Cardiac muscle cell (in vitro differentiated cells and primary cell): ENCODE data around the gene PLIN5. TPM values are rescaled to one million over a fixed set of nuclear protein-coding genes. Genes with fewer than 3 reads are reported as not detected.

Experiments
- DNase-seq, 2 donors: peaks; one replicate each; pipeline versions ENCODE4 v3.0.0 to v3.0.0-alpha.2; 2010 to 2017; ENCODE audit warnings: low read depth in 1 of 2, low spot score in 1 of 2
- H3K27ac ChIP-seq: fragments of 200-600 bp; sonication (generic); 2 replicates; pipeline ENCODE4 v1.5.1; 2016
- H3K27me3 ChIP-seq: fragments of 200-600 bp; sonication (generic); 2 replicates; pipeline ENCODE4 v1.6.0; 2016; ENCODE audit warnings: control low read depth
- H3K36me3 ChIP-seq: fragments of 200-600 bp; sonication (generic); 2 replicates; pipeline ENCODE4 v1.5.1; 2016; ENCODE audit warnings: control low read depth
- H3K4me1 ChIP-seq: fragments of 200-600 bp; sonication (generic); 2 replicates; pipeline ENCODE4 v1.8.1; 2017; ENCODE audit warnings: low read depth, mild to moderate bottlenecking, mixed run types
- H3K4me3 ChIP-seq: fragments of 200-600 bp; sonication (generic); 2 replicates; pipeline ENCODE4 v1.5.1; 2016; ENCODE audit warnings: mild to moderate bottlenecking
- H3K9me3 ChIP-seq: fragments of 200-600 bp; sonication (generic); 2 replicates; pipeline ENCODE4 v1.5.1; 2017; ENCODE audit warnings: low read depth, mild to moderate bottlenecking, control low read depth
- polyA plus RNA-seq: library from polyadenylated mRNA; unstranded; fragments of >200 nt; fragmentation: Nextera tagmentation; extraction: Ambion mirVana; gene quantifications from 2 replicates; pipeline ENCODE4 v1.2.1, GENCODE V29; 2016
- total RNA-seq: library from RNA; depleted of rRNA; stranded (reverse); fragments of >200 nt; gene quantifications from 2 replicates; pipeline ENCODE4 v1.2.3, GENCODE V29; 2016
- TF ChIP-seq, protein P1 (sequence below): IDR thresholded peaks from 2 replicates; pipeline ENCODE4 v1.5.1; 2012; ENCODE audit warnings: low read depth, mild to moderate bottlenecking, low read length

The PLIN5 gene
- total and polyA plus RNA-seq, 2 experiments from 2014 or later: 8.7 to 10.1 TPM

DNA sequence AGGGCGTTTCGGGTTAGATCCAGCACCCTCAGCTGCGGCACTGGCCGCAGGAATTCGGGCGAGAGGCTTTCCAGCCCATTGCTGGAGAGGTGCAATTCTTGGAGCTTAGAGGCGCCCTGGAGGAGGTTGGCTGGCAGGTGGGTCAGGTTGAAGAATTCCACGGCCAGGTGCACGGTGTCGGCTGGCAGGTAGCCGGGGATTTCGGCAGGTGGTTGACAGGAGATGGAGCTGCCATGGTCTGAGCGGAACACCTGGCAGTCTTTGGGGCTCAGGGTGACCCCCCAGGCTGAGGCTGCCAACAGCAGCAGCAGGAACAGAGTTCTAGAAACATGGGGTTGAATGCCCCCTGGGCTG is 3.6 kb upstream of the PLIN5 start:
- H3K36me3 ChIP-seq: no peaks in the 10 kb centered on the region
- DNase-seq: no peak

DNA sequence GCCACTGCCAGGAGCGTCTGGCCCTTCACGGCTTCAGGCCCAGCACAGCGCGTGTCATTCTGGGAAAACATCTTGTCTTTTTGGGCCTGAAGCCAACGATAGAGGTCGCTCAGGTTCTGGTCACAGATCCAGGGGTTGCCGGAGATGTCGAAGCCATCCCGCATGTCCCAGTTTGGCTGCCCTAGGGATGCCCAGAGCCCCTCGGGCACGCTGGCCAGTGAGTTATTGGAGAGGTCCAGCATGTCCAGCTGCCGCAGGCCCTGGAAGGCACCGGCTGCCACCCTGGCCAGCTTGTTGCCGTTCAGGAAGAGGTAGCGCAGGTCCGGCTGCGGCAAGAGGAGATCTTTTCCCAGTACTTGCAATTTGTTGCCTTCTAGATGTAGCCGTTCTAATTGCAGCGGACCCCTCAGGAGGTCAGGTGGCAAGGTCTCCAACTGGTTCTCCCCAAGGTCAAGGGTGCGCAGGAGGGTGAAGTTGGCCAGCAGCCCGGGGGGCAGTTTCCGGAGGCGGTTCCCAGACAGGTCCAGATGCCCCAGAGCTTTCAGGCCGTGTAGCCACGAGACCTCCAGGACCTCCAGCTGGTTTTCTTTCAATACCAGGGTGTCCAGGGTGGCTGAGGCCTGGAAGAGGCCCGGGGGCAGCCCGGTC is 3.1 kb upstream of the PLIN5 start:
- no peak for DNase-seq
- TF ChIP-seq, protein P1, sequence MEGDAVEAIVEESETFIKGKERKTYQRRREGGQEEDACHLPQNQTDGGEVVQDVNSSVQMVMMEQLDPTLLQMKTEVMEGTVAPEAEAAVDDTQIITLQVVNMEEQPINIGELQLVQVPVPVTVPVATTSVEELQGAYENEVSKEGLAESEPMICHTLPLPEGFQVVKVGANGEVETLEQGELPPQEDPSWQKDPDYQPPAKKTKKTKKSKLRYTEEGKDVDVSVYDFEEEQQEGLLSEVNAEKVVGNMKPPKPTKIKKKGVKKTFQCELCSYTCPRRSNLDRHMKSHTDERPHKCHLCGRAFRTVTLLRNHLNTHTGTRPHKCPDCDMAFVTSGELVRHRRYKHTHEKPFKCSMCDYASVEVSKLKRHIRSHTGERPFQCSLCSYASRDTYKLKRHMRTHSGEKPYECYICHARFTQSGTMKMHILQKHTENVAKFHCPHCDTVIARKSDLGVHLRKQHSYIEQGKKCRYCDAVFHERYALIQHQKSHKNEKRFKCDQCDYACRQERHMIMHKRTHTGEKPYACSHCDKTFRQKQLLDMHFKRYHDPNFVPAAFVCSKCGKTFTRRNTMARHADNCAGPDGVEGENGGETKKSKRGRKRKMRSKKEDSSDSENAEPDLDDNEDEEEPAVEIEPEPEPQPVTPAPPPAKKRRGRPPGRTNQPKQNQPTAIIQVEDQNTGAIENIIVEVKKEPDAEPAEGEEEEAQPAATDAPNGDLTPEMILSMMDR: no peak

More for the DNA sequence above, 3.6 kb upstream of the PLIN5 start:
- H3K4me3 ChIP-seq: no peak overlapping the region
- H3K27ac ChIP-seq: no peak overlapping the region
- TF ChIP-seq, protein P1: no peak
- no peaks in the 10 kb centered on the region for H3K27me3 ChIP-seq
- no peaks in the 10 kb centered on the region for H3K9me3 ChIP-seq
- H3K4me1 ChIP-seq: no peaks in the 10 kb centered on the region

DNA sequence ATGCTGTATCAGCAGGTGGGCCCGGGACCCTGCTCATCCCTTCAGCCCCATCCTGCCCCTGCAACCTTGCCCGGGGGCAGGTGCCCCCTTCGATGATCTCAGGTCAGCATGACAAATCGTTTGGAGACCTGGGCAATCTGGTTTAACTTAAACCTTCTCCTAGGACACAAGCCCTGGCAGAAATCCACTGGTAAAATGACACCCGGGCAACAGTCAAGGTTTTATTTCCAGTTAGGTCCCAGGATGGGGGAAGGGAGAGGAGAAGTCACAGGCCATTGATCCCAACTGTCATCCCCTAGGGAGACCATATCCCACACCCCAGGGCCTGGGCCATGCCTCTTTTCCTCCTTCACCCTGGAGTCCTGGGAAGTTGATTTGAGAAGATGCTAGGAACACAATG is 1.8 kb upstream of the PLIN5 start:
- TF ChIP-seq, protein P1: no peak
- H3K4me3 ChIP-seq: no peak overlapping the region
- H3K27ac ChIP-seq: no peak overlapping the region
- DNase-seq: no peak
- no peaks in the 10 kb centered on the region for H3K9me3 ChIP-seq
- H3K27me3 ChIP-seq: no peaks in the 10 kb centered on the region
- H3K36me3 ChIP-seq: no peaks in the 10 kb centered on the region
- H3K4me1 ChIP-seq: no peaks in the 10 kb centered on the region

More for the DNA sequence above, 3.1 kb upstream of the PLIN5 start:
- Histone ChIP-seq H3K36me3 (no peaks in the 10 kb centered on the region), H3K4me3 (no peak overlapping the region), H3K4me1 (no peaks in the 10 kb centered on the region), H3K27ac (no peak overlapping the region), H3K27me3 (no peaks in the 10 kb centered on the region), H3K9me3 (no peaks in the 10 kb centered on the region)

DNA sequence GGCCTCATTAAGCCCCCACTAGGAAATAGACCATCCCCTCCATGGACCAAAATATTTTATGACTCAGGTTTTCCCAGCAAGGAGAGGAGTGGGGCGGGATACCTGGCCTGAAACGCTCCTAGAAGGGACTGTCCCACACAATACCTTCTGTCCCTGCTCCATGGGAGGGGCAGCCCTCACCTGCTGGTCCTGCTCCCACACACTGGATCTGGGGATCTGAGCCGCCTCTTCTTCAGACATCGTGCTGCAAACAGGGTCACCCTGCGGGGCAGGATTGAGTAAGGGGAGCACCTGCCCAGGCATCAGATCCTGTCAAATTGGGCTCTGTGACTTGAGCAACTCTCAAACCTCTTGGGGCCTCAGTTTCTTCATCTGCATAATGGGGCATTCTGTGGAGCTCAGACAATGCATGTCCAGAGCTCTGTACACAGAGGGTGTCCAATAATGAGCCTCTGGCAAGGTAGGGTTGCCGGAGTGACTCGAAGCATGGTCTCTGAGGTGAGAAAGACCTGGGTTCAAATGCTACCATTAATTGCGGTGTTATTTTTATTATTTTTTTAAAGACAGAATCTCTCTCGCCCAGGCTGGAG is 1.1 kb downstream of the PLIN5 start:
- H3K36me3 ChIP-seq: no peaks in the 10 kb centered on the region

DNA sequence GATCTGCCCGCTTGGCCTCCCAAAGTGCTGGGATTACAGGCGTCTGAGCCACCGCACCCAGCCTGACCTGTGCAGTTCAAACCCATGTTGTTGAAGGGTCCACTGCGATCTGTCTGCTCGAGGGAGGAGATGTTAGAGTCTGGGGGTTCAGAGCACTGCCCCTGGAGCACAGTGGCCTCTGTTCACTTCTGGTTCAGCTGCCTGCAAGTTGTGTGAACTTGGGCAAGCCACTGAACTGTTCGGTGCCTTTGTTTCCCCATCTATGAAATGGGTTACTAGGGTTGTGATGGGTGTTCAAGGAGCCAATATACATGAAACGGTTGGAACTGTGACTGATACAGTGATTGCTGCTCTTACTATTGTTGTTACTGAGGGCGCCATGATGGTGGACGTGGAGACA is 1.7 kb downstream of the PLIN5 start:
- H3K4me1 ChIP-seq: no peaks in the 10 kb centered on the region
- H3K27ac ChIP-seq: no peak overlapping the region
- H3K36me3 ChIP-seq: no peaks in the 10 kb centered on the region
- TF ChIP-seq, protein P1: no peak
- no peak for DNase-seq
- no peak overlapping the region for H3K4me3 ChIP-seq
- no peaks in the 10 kb centered on the region for H3K27me3 ChIP-seq
- no peaks in the 10 kb centered on the region for H3K9me3 ChIP-seq

More for the DNA sequence above, 1.1 kb downstream of the PLIN5 start:
- Histone ChIP-seq H3K9me3 (no peaks in the 10 kb centered on the region), H3K4me1 (no peaks in the 10 kb centered on the region), H3K4me3 (no peak overlapping the region), H3K27ac (no peak overlapping the region), H3K27me3 (no peaks in the 10 kb centered on the region)
- no peak for DNase-seq
- TF ChIP-seq, protein P1: no peak
